ENCODE data around the gene RASA4.
"Not testable (repeated sequence)": the region's sequence is repeated elsewhere in the genome, so short reads cannot be mapped to it uniquely, and the experiment has no call there.

Gene RASA4

DNA sequence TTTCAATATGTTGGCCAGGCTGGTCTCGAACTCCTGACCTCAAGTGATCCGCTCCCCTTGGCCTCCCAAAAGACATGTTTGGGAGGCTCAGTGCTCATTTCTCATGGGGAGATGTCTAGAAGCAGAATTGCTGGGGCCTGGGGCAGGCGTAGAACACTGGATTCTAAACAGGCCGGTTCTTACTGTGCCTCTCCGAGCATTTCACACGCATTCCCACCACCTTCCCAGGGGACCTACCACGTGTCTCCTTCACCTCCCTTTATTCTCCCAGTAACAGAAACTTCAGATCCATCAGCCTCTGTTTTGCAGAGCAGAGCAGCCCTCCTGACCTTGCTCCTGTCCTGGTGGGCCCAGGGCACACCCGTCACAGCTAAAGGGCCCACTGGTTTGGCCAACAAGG, 89.4 kb downstream of the RASA4 start:
- not testable (repeated sequence) for H3K36me3 ChIP-seq (ENCODE audit: control insufficient read depth, insufficient read depth, low read length); H3K4me3 ChIP-seq (ENCODE audit: insufficient read depth, low read depth, low read length, poor library complexity, severe bottlenecking); H3K4me1 ChIP-seq (ENCODE audit: control insufficient read depth, insufficient read depth, low read length, poor library complexity, severe bottlenecking); H3K27me3 ChIP-seq (replicated peaks; ENCODE audit: control insufficient read depth, insufficient read depth, low read length, poor library complexity, severe bottlenecking); DNase-seq; H3K9me3 ChIP-seq (ENCODE audit: control insufficient read depth, low read length); H3K27ac ChIP-seq (ENCODE audit: insufficient read depth, low read length, poor library complexity, severe bottlenecking)

DNA sequence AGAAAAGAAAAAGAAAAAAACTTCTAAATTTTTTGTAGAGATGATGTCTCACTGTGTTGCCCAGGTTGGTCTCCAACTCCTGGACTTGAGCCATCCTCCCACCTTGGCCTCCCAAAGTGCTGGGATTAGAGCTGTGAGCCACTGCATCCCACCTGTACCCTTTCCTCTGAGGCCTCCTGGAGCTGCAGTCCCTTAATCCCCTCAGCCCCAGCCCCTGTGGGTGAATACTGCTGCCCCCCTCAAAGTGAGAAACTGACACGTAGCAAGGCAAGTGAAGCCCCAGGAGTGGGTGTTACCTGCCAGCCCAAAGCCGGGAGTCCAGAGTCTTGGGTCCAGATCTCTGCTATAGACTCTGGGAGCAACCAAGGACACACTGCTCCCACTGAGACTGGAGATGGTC, 91.8 kb downstream of the RASA4 start:
- DNase-seq; H3K4me1 ChIP-seq (ENCODE audit: control insufficient read depth, insufficient read depth, low read length, poor library complexity, severe bottlenecking); H3K4me3 ChIP-seq (ENCODE audit: insufficient read depth, low read depth, low read length, poor library complexity, severe bottlenecking); H3K27ac ChIP-seq (ENCODE audit: insufficient read depth, low read length, poor library complexity, severe bottlenecking); H3K36me3 ChIP-seq (ENCODE audit: control insufficient read depth, insufficient read depth, low read length); H3K9me3 ChIP-seq (ENCODE audit: control insufficient read depth, low read length); H3K27me3 ChIP-seq (replicated peaks; ENCODE audit: control insufficient read depth, insufficient read depth, low read length, poor library complexity, severe bottlenecking): not testable (repeated sequence)

Measured in effector memory CD4-positive, alpha-beta T cell (primary cell).